VCaP (cell line): ENCODE measurements around the gene ELAVL4.

Experiments
- H3K27ac ChIP-seq: fragments of 450-650 bp; 2 replicates; pipeline ENCODE4 v1.5.1; 2017
- TF ChIP-seq, protein P1 (sequence below): fragments of 450-650 bp; conservative IDR thresholded peaks from 2 replicates; pipeline ENCODE4 v1.5.1; 2017; ENCODE audit warnings: mild to moderate bottlenecking, moderate library complexity

The ELAVL4 gene

DNA sequence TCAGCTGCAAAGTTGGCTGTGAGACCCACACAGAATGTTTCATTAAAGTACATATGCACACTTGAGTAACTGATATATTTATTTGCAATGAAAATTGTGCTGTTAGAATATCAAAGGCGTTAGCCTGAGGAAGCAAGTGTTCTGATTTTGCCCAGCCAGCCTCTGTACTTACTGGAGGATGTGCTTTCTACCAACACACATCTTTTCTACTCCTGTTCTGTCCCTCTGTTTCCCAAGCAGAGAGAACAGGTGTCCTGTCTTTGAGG, 31.4 kb downstream of the ELAVL4 start:
- TF ChIP-seq, protein P1, sequence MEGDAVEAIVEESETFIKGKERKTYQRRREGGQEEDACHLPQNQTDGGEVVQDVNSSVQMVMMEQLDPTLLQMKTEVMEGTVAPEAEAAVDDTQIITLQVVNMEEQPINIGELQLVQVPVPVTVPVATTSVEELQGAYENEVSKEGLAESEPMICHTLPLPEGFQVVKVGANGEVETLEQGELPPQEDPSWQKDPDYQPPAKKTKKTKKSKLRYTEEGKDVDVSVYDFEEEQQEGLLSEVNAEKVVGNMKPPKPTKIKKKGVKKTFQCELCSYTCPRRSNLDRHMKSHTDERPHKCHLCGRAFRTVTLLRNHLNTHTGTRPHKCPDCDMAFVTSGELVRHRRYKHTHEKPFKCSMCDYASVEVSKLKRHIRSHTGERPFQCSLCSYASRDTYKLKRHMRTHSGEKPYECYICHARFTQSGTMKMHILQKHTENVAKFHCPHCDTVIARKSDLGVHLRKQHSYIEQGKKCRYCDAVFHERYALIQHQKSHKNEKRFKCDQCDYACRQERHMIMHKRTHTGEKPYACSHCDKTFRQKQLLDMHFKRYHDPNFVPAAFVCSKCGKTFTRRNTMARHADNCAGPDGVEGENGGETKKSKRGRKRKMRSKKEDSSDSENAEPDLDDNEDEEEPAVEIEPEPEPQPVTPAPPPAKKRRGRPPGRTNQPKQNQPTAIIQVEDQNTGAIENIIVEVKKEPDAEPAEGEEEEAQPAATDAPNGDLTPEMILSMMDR, result no peak
- H3K27ac ChIP-seq, result no peak overlapping the region

DNA sequence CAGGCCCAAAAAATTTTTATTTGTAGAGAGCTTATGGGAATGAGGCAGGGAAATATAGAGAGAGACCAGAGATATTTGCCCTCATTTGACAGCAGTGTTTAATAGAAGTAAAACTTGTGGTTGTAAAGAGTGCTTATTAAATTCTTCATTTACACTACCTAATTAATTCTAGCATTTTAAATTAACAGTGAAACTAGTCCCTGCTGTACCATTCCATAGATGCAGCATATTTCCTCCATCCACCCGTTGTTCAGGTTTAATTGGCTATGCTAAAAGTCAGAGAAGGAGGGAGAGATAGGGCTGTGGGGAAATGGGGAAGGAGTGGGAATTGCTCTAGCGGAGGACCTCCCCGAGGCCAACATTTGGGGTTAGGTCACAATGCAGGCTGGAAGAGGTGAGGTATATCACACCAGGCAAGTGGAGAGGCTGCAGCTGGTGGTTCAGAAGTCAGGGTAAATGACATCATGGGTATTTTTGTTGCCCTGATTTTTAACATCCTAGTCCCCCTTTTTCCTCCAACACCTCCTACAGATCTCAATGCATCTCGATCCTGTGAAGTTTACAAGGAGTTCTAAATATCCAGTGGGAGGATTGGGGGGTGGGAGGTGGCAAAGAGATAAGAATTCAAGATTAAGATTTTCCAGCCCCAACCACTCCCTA, 38.6 kb downstream of the ELAVL4 start:
- no peak overlapping the region for H3K27ac ChIP-seq
- TF ChIP-seq, protein P1, result no peak

DNA sequence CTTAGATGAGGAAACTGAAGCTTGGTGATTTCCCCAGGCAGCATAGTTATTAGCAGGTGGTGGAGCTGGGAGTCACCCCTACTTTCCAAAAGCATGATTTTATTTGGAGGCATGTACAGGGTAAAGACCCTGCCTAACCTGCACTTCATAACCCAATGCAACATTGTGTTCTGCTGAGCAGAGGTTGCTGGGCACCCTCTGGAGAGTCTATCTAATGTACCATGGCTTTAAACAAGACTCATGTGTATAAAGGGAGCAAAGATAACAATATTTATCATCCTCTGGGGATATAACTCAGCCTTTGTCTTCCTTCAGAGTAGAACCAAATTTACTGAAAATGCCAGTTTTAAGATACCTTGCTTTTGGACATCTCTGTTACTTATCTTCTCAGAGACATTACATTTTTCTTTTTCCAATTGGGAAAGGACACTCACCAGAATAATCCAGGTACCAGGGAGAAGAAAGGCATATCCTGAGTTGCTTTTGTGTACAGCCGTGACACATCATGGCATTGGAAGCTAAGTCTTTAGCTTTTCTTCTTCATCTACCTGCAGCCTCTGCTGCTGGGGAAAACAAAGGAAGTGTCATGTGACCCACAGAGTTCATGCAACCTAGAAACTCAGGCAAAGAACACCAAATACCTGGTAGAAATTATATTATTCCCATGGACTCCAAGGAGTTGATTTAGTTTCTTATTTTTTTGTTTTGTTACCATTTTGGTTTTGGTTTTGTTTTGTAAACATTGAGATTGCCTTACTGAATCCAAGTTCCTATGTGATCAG, 39.6 kb downstream of the ELAVL4 start:
- H3K27ac ChIP-seq, result no peak overlapping the region
- TF ChIP-seq, protein P1, result no peak

DNA sequence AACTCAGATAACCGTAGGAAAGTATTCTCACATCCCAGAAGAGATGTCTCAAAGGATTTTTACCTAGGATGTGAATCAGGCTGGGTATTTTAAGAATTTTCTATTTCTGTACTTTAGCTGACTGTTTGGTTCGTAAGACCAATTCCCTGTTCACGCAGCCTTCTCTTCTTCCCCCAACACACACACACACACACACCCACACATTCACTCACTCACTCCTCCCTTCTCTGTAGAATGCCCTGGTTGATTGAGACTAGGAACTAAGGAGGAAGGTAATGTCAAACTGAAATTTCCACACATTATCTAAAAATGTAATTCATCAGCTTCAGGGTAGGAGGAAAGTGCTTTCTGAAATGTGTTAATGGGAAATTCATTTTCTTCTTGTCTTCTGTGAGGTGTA, 43.5 kb downstream of the ELAVL4 start:
- TF ChIP-seq, protein P1, result no peak
- no peak overlapping the region for H3K27ac ChIP-seq

DNA sequence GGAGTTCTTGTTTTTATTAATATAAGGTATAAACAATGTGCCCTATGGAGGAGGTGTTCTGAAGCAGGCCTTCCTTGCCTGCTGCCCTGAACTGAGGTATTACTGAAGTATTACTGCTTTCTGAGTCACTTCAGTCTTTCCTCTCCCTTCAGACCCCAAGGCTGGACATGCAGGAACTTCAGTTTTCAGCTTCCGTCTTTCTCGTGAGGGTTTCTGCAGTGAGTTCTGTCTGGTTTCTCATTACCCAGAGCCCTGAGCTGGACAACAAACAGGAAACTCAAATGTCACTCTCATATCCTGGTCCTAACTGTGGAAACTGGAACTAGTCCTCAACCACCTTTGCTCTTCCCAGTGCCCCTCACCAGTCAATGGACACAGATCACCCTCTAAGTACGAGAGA, 46.8 kb downstream of the ELAVL4 start:
- H3K27ac ChIP-seq, result no peak overlapping the region
- TF ChIP-seq, protein P1, result no peak

DNA sequence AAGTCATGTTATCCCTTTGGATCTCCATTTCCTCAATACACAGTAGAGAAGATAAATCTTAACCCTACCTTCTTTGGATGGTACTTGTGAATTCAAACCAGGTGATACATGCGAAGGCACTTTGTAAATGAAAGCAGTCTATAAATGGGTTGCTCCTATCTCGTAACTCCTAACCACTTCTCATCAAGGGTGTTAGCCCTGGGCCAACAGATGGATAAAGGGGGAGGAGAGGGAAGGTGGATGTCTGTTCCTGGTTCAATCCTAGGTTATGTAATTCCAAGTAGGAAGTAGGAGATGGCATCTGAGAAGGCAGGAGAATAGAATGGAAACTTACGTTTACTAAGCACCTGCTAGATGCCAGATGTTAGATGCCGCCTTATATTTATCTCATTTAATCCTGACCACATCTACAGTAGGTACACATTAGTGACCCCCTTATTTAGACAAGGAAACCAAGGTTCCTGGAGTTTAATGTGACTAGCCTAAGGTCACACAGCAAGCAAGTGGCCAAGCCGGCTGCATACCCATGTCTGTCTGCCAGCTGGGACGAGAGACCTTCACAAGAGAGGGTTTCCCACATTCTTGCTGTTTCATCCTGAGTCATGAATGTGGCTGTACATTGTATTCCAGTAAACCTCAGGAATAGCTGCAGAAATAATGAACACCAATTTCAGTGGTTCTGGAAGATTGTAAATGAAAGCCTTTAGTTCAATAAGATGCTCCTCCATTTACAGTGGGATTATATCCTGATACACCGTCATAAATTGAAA, 47.7 kb downstream of the ELAVL4 start:
- TF ChIP-seq, protein P1, result no peak
- H3K27ac ChIP-seq, result no peak overlapping the region

DNA sequence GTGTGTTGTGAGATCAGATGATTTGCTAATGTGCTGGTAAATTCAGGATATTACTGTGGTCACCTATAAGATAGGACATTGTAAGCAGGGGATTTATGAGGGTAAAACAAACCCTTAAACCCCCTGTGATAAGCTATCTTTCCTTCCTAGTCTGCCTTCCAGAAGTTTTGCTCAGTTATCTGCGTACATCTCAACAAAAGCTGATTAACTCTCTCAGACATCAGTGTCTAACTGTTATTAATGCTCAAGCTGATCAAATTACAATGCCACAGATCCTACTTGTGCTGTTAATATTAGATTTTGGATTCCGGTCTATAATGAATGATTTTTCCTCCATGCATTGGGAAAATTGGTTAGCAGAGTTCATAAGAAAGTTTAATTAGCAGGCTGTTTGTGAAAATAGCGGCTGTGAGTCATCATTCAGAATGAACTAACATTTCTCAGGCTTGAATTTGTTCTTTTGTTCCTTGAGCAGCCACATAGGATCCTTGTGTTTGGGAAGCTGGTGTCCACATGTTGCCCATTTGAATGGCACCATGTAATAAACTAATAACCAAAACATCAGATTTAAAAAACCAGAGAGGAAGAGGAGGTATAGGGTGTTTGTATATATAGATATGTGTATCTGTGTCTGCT, 48.7 kb downstream of the ELAVL4 start:
- H3K27ac ChIP-seq, result no peak overlapping the region
- TF ChIP-seq, protein P1, result no peak
